Retinal pigment epithelial cell (primary cell): ENCODE results near the gene SYMPK.

Experiments used
- DNase-seq: peaks from one replicate; pipeline ENCODE4 v3.0.0-alpha.2; 2010; ENCODE audit warnings: low read depth
- H3K4me3 ChIP-seq: 2 replicates; pipeline ENCODE4 v1.5.1; 2011; ENCODE audit warnings: mild to moderate bottlenecking, low read length, control low read depth, moderate library complexity
- TF ChIP-seq, protein P1 (sequence below): conservative IDR thresholded peaks from 2 replicates; pipeline ENCODE4 v1.5.1; 2011; ENCODE audit warnings: low read depth, low read length, control low read depth, inconsistent platforms

Gene SYMPK

DNA sequence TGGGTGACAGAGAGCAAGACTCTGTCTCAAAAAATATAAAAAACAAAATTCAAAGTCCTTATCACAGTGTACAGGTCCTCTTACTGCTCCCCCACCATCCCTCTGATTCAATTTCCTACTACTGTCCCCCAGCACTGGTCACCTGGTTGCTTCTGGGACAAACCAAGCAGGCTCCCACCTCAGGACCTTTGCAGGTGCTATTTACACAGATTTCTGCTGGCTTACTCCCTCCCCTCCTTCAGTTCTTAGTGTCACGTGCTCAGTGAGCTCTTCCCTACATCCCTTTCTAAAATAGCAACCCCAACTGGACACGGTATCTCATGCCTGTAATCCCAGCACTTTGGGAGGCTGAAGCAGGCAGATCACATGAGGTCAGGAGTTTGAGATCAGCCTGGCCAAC lies 17.0 kb upstream of the SYMPK start:
- DNase-seq: no peak
- H3K4me3 ChIP-seq: no peak overlapping the region
- TF ChIP-seq, protein P1, sequence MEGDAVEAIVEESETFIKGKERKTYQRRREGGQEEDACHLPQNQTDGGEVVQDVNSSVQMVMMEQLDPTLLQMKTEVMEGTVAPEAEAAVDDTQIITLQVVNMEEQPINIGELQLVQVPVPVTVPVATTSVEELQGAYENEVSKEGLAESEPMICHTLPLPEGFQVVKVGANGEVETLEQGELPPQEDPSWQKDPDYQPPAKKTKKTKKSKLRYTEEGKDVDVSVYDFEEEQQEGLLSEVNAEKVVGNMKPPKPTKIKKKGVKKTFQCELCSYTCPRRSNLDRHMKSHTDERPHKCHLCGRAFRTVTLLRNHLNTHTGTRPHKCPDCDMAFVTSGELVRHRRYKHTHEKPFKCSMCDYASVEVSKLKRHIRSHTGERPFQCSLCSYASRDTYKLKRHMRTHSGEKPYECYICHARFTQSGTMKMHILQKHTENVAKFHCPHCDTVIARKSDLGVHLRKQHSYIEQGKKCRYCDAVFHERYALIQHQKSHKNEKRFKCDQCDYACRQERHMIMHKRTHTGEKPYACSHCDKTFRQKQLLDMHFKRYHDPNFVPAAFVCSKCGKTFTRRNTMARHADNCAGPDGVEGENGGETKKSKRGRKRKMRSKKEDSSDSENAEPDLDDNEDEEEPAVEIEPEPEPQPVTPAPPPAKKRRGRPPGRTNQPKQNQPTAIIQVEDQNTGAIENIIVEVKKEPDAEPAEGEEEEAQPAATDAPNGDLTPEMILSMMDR: no peak

DNA sequence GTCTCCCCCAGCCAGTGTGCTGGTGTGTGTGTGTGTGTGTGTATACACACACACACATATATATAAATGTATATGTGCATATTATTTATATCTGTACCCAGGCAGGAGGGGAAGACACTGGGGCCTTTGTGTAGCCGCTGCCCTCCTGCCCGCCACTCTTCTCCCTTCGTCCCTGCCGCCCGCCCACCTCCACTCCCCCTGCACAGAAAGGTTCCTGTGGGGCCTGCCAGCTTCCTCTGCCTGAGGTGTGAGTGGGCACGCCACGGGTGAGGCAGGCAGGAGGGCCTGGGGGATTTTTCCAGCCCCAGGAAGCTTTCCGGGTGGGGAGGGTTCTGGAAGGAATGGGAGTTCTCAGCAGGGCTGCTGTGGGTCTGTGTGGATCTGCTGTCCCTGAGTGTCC lies 16.1 kb upstream of the SYMPK start:
- no peak for DNase-seq
- TF ChIP-seq, protein P1: no peak
- H3K4me3 ChIP-seq: no peak overlapping the region

DNA sequence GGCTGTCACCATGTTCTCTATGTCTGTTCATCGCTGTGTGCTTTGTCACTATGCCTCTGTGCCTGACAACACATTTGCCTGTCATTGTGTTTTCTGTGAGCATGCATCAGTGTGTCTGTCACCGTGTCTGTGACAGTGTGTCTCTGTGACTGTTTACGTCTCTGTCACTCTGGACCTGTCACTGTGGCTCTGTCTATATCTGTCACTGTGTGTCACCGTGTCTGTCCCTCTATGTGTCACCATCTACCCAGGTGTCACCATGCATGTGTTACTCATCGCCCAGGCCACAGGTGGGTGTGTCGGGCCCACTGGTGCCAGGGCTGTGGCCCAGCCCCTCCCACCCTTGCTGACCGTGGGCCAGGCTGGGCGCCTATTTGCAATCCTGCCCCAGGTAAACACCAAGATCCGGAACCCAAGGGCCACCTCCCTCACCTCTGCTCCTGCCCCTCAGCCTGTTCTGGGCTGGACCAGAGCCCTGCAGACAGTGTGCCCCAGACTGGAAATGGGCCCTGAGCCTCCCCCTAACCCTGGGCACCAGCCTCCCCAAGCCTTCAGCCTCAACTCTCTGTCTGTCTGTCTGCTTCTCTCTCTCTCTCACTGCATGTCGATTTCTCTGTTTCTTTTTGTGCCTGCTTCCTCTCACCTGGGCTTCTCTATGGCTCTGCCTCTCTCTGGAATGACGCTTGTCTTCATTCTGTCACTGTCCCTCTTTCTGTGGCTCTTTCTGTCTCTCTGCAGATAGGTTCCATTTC lies 15.3 kb upstream of the SYMPK start:
- TF ChIP-seq, protein P1: no peak
- DNase-seq: no peak
- H3K4me3 ChIP-seq: no peak overlapping the region

DNA sequence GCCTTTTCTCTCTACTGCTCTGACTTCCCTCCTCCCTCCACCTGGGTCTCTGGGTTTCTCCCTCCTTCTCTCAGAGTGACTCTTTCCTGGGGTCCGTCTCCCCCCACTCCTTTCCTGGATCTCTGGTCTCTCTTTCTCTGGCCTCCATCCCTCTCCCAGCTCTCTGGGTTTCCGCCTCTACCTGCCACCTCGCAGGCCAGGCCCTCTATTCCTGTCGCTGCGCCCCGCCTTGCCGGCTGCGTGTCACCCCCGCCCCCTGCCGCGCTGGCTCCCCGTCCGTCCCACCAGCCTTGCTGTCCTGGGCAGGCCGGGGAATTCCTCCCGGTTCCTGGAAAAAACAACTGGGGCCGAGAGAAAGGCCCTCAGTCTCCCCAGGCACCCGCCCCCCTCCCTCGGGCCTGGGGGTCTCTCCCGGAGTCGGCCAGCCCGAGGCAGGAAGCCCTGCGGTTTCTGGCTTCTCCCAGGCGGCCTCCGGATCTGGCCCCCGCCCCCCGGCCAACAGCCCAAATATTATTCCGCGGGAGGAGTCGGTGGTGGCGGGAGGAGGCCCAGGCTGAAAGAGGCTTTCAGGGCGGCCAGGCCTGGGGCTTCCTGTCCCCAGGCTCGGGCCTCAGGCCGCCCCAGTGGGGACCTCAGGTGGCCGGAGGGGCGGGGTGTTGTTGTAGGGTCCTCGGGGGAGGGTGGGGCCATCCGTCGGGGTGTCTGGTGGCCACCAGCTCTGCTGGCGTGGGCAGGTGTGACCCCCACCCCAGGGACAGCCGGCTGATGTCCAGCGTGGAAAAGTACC lies 13.7 kb upstream of the SYMPK start:
- TF ChIP-seq, protein P1: no peak
- DNase-seq: no peak
- peak overlapping the region; percentile 10 for H3K4me3 ChIP-seq

DNA sequence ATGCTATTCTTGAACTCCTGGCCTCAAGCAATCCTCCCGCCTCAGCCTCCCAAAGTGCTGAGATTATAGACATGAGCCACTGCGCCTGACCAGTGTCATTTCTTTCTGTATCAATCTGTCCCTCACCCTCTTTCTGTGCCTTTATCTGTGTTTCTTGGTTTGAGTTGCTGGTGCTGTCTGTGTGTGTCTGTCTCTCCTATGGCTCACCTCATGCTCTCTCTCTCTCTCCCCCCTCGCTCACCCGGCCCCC lies 13.1 kb upstream of the SYMPK start:
- DNase-seq: no peak
- H3K4me3 ChIP-seq: no peak overlapping the region
- TF ChIP-seq, protein P1: no peak

DNA sequence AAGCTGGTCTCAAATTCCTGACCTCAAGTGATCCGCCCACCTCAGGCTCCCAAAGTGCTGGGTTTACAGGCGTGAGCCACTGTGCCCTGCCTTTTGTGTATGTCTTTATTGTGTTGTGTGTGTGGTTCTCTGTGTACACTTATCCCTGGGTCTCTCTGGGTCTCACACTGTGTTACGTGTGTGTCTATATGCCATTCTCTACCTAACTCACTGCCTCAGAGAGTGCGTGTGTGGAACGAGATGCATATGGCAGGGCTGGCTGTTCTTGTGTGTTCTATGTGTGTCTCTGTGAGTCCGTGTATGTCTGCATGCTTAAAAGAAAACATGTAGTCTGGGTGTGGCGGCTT lies 11.6 kb upstream of the SYMPK start:
- H3K4me3 ChIP-seq: no peak overlapping the region
- TF ChIP-seq, protein P1: no peak
- no peak for DNase-seq

DNA sequence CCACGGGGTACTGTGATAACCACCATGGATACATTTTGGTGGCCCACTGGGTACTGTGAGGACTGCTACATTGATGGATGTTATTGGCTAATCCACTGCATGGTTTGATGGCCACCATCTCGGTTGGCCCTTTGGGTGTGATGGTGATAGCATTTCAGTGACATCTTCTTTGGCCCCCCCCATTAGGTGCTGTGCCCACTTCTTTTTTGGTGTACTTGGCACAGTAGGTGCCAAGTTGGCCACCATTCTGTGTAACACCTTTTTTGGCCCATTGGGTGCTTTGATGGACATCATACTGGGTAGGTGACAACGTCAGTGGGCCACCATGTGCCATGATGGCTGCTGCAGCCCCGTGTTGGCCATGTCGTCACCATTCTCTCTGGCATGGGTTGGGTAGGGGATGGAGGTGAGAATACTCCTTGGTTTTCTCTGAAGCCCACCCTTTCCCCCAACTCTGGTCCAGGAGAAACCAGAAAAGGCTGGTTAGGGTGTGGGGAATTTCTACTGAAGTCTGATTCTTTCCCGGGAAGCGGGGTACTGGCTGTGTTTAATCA lies 10.3 kb upstream of the SYMPK start:
- H3K4me3 ChIP-seq: no peak overlapping the region
- TF ChIP-seq, protein P1: no peak
- no peak for DNase-seq
